ENCODE results near the gene PCSK7. TPM values are rescaled to one million over a fixed set of nuclear protein-coding genes. Genes with fewer than 3 reads are reported as not detected.

The PCSK7 gene
- total and polyA plus RNA-seq, 2 of the 8 experiments (the other 6 are each of a cell fraction or from before 2014, with no cell fraction given), result 23.4 to 38.5 TPM

DNA sequence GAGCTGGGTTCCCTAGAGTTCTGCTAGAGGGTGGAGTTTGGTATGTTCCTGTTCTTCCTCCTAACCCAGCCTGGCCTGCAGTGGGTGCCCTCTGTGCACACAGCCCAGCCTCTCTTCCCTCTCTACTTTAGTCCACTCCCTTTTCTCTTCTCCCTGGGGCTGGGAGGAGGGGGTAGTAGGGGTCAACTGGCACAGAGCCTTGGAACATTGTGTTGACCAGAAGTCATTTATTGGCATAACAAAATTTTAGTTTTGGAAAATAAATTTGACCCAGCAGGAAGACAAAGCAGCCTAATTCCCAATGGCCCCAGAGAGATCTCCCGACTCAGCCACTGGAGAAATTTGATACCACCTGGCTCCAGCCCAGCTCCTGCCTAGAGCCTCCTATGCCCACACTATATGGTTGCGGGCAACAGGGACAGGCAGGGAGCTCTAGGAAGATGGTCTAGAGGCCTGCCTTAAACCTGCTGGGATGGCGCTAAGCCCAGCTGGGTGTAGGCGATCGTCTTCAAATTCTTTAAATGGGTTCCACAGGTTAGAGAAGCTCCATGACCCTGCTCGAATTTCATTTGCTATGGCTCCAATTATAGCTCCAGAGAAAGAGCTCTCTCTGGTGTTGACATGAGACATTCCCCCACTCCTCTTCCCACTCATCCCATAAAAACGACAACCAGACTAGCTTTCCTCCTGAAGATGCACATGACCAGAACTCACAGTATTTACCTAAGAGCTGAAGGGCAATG lies 9.9 kb downstream of the PCSK7 start:
- peaks cover 9 to 36% (median 25%) of the 10 kb centered on the region in 4 experiments; a peak in 7 of 8 replicates for H3K36me3 ChIP-seq (ENCODE audit: control insufficient read depth in 2 of 4, insufficient read depth in 4 of 4, low read length in 3 of 4)
- H3K4me2 ChIP-seq (ENCODE audit: insufficient read depth in 1 of 2, low read depth in 2 of 2, low read length in 2 of 2), result no peak overlapping the region

More for the DNA sequence above, 9.9 kb downstream of the PCSK7 start:
- H2BK5ac ChIP-seq (ENCODE audit: low read depth, low read length), result 0 out of 2 replicates have a peak overlapping the region, but pooled peaks have one; percentile 21
- H3K4ac ChIP-seq (replicated peaks; ENCODE audit: insufficient read length, low read depth, low read length), result no peak overlapping the region
- no peaks in the 10 kb centered on the region for H3K4me1 ChIP-seq (replicated peaks in 1 of 4; ENCODE audit: control insufficient read depth in 3 of 4, insufficient read depth in 4 of 4, low read length in 3 of 4)
- FAIRE-seq, result no peak
- H2BK120ac ChIP-seq (replicated peaks; ENCODE audit: low read depth, low read length), result no peak overlapping the region
- peaks cover under 1 to 2% of the 10 kb centered on the region in 2 experiments for H4K20me1 ChIP-seq (replicated peaks in 1 of 2; ENCODE audit: control insufficient read depth in 1 of 2, insufficient read depth in 2 of 2, low read length in 2 of 2)
- no peak overlapping the region for H4K8ac ChIP-seq (ENCODE audit: extremely low read depth, insufficient read depth, low read length)
- no peak overlapping the region for H2AFZ ChIP-seq (ENCODE audit: low read length)
- H3K79me1 ChIP-seq (ENCODE audit: low read depth, low read length), result no peaks in the 10 kb centered on the region
- no peak overlapping the region for H3K56ac ChIP-seq (replicated peaks; ENCODE audit: insufficient read length, low read depth, low read length)
- H2BK15ac ChIP-seq (ENCODE audit: low read length), result no peak overlapping the region
- H3K79me2 ChIP-seq (ENCODE audit: control insufficient read depth in 1 of 2, insufficient read depth in 2 of 2, low read length in 2 of 2), result no peaks in the 10 kb centered on the region; a peak in 1 of 4 replicates
- H2AK5ac ChIP-seq (ENCODE audit: low read depth, low read length), result no peak overlapping the region
- no peak overlapping the region for H3K4me3 ChIP-seq (ENCODE audit: extremely low read depth in 1 of 4, insufficient read depth in 2 of 4, low read depth in 3 of 4, low read length in 4 of 4)
- WGBS, 2 experiments (ENCODE audit: extremely low coverage in 1 of 2, insufficient coverage in 1 of 2, insufficient read length in 1 of 2, insufficient replicate concordance in 2 of 2, low coverage in 1 of 2, low lambda C conversion rate in 2 of 2, missing lambda C conversion rate in 1 of 2), result 85% methylated on average over 7 of the region's 7 CpGs; no CpG with 5 or more reads in 1 of the 2 experiments
- no peak overlapping the region for H3K27ac ChIP-seq (ENCODE audit: low read depth, low read length)
- H4K5ac ChIP-seq (ENCODE audit: insufficient read length, low read depth, low read length), result no peak overlapping the region
- H3K23me2 ChIP-seq (ENCODE audit: low read depth, low read length), result no peaks in the 10 kb centered on the region
- no peak for DNase-seq (ENCODE audit: low read depth in 1 of 2, low spot score in 2 of 2)
- no peaks in the 10 kb centered on the region for H3K27me3 ChIP-seq (replicated peaks in 1 of 4; ENCODE audit: control insufficient read depth in 3 of 4, extremely low read depth in 1 of 4, insufficient read depth in 3 of 4, low read length in 3 of 4)
- no peak overlapping the region for H2BK20ac ChIP-seq (ENCODE audit: low read length)
- no peak overlapping the region for H3K9ac ChIP-seq (replicated peaks in 1 of 4; ENCODE audit: extremely low read depth in 1 of 4, low read depth in 3 of 4, low read length in 3 of 4)
- H3K18ac ChIP-seq (ENCODE audit: extremely low read depth, low read length), result no peak overlapping the region
- TF ChIP-seq EZH2 (IDR thresholded peaks at IDR 0.05; ENCODE audit: low read depth, low read length, severe bottlenecking), result no peak
- no peak for TF ChIP-seq CHD1 (IDR thresholded peaks at IDR 0.05; ENCODE audit: low read depth, low read length)
- no peak for TF ChIP-seq RAD21 (IDR thresholded peaks at IDR 0.05 in 1 of 2, conservative IDR thresholded peaks at IDR 0.05 in 1 of 2; ENCODE audit: low read depth in 2 of 2, low read length in 2 of 2)
- TF ChIP-seq TBP (IDR thresholded peaks at IDR 0.05; ENCODE audit: low read depth, low read length), result no peak
- no peak for TF ChIP-seq ASH2L (IDR thresholded peaks at IDR 0.05; ENCODE audit: low read length)
- TF ChIP-seq POLR2A (IDR thresholded peaks at IDR 0.05; ENCODE audit: control extremely low read depth in 1 of 2, low read depth in 2 of 2, low read length in 2 of 2), result no peak
- TF ChIP-seq TEAD4 (IDR thresholded peaks at IDR 0.05; ENCODE audit: low read depth, low read length), result no peak
- no peak for TF ChIP-seq BACH1 (IDR thresholded peaks at IDR 0.05; ENCODE audit: low read length)
- no peak for TF ChIP-seq SIRT6 (IDR thresholded peaks at IDR 0.05; ENCODE audit: low read length)
- TF ChIP-seq TAF1 (IDR thresholded peaks at IDR 0.05; ENCODE audit: low read depth, low read length), result no peak
- TF ChIP-seq KDM1A (IDR thresholded peaks at IDR 0.05; ENCODE audit: borderline replicate concordance, low read length), result no peak
- no peak for TF ChIP-seq SIX5 (IDR thresholded peaks at IDR 0.05; ENCODE audit: low read depth, low read length)
- no peak overlapping the region for H2BK12ac ChIP-seq (ENCODE audit: low read depth, low read length)
- H3K9me3 ChIP-seq (ENCODE audit: insufficient read depth in 2 of 2, low read depth in 1 of 2, low read length in 1 of 2), result no peaks in the 10 kb centered on the region
- POLR2A ChIA-PET (ENCODE audit: partially characterized antibody), result interaction anchor here (0.9 to 2.6 kb wide), 10 partner anchors 8 to 348 kb away, joined by 3 to 17 read pairs (median 6); partner anchors contain the start of genes PCSK7, SIDT2 and TAGLN
- H3K23ac ChIP-seq (ENCODE audit: insufficient read length), result no peak overlapping the region
- no peak overlapping the region for H4K91ac ChIP-seq (replicated peaks; ENCODE audit: insufficient read length, low read length)
- no peak overlapping the region for H3K14ac ChIP-seq (ENCODE audit: insufficient read length)
- CTCF ChIA-PET (ENCODE audit: partially characterized antibody), result interaction anchor here (0.6 to 25.0 kb wide), 12 partner anchors 8 to 495 kb away, joined by 3 to 449 read pairs (median 3); partner anchors contain the start of genes SIDT2 and TAGLN

Data from H1 (cell line).